HEK293T (cell line): ENCODE results near the gene CPB1.

Experiments
- CTCF ChIA-PET: fragments of 350-600 bp; formaldehyde crosslinking; extraction: SDS; loops from one replicate; lab custom pipeline; 2021; ENCODE audit warnings: antibody characterized with exemption, inconsistent platforms; lab: Yijun Ruan, JAX
- POLR2A ChIA-PET: fragments of 350-600 bp; formaldehyde crosslinking; extraction: SDS; loops from one replicate; lab custom pipeline; 2020; ENCODE audit warnings: antibody characterized with exemption, inconsistent platforms; lab: Yijun Ruan, JAX
- DNase-seq: peaks from one replicate; pipeline ENCODE4 v3.0.0; 2012; ENCODE audit warnings: mixed read lengths; ENCODE audit errors: extremely low spot score
- ARNT ChIP-seq: fragments of 450-650 bp; IDR thresholded peaks from 2 replicates; pipeline ENCODE4 v1.6.1; 2017; ENCODE audit warnings: mild to moderate bottlenecking
- BHLHE40 ChIP-seq: fragments of 450-650 bp; IDR thresholded peaks from 2 replicates; pipeline ENCODE4 v1.6.1; 2016; ENCODE audit warnings: mild to moderate bottlenecking, moderate library complexity, borderline replicate concordance
- CTBP1 ChIP-seq: fragments of 450-650 bp; IDR thresholded peaks from 2 replicates; pipeline ENCODE4 v1.6.1; 2016; ENCODE audit warnings: borderline replicate concordance
- ELF4 ChIP-seq: fragments of 450-650 bp; IDR thresholded peaks from 2 replicates; pipeline ENCODE4 v1.6.1; 2017; ENCODE audit warnings: antibody characterized with exemption
- FOXA1 ChIP-seq: fragments of 450-650 bp; IDR thresholded peaks from 2 replicates; pipeline ENCODE4 v1.6.1; 2016; ENCODE audit warnings: mild to moderate bottlenecking
- FOXK2 ChIP-seq: fragments of 450-650 bp; IDR thresholded peaks from 2 replicates; pipeline ENCODE4 v1.6.1; 2016; ENCODE audit warnings: mild to moderate bottlenecking
- FOXM1 ChIP-seq: fragments of 450-650 bp; IDR thresholded peaks from 2 replicates; pipeline ENCODE4 v1.6.1; 2017; ENCODE audit warnings: mild to moderate bottlenecking, borderline replicate concordance
- HDGF ChIP-seq: fragments of 450-650 bp; IDR thresholded peaks from 2 replicates; pipeline ENCODE4 v1.6.1; 2017; ENCODE audit warnings: antibody characterized with exemption, borderline replicate concordance
- L3MBTL2 ChIP-seq: fragments of 450-650 bp; conservative IDR thresholded peaks from 2 replicates; pipeline ENCODE4 v1.6.1; 2016; ENCODE audit warnings: mild to moderate bottlenecking
- LEF1 ChIP-seq: fragments of 450-650 bp; IDR thresholded peaks from 2 replicates; pipeline ENCODE4 v1.6.1; 2017; ENCODE audit warnings: mild to moderate bottlenecking, borderline replicate concordance
- NFRKB ChIP-seq: fragments of 450-650 bp; IDR thresholded peaks from 2 replicates; pipeline ENCODE4 v1.6.1; 2016; ENCODE audit warnings: mild to moderate bottlenecking, moderate library complexity
- SP1 ChIP-seq: fragments of 450-650 bp; IDR thresholded peaks from 2 replicates; pipeline ENCODE4 v1.6.1; 2017
- SUZ12 ChIP-seq: fragments of 450-650 bp; IDR thresholded peaks from 2 replicates; pipeline ENCODE4 v1.6.1; 2016; ENCODE audit warnings: mild to moderate bottlenecking
- TARDBP ChIP-seq: fragments of 450-650 bp; IDR thresholded peaks from 2 replicates; pipeline ENCODE4 v1.6.1; 2016
- ZNF384 ChIP-seq: fragments of 450-650 bp; IDR thresholded peaks from 2 replicates; pipeline ENCODE4 v1.6.1; 2016
- TF ChIP-seq, protein P1 (sequence below): fragments of 450-650 bp; IDR thresholded peaks from 2 replicates; pipeline ENCODE4 v1.6.1; 2016

CPB1 gene

DNA sequence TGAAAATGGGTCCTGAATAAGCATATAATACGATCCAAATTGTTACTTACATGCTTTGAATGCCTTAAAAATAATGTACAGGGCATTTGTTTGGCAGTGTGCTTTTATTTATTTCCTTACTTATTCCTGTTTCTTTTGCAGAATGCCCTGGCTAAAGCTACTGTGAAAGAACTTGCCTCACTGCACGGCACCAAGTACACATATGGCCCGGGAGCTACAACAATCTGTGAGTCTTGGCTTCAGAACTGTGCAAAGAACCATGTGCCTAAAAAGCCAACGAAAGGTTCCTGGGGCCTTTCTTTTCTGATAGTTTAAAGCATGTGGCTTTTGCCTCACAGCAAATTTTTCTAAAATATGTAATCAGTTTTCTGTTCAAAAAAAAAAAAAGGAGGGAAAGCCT lies 29.7 kb downstream of the CPB1 start:
- CTCF ChIA-PET: interaction anchor here (0.6 to 0.7 kb wide), 3 partner anchors 18 to 244 kb away, joined by 5 to 8 read pairs (median 6); no protein-coding TSS in a partner anchor
- no peak for TF ChIP-seq ELF4
- TF ChIP-seq CTBP1: no peak
- TF ChIP-seq SUZ12: no peak
- no peak for TF ChIP-seq HDGF
- TF ChIP-seq LEF1: no peak
- no peak for TF ChIP-seq BHLHE40
- TF ChIP-seq, protein P1, sequence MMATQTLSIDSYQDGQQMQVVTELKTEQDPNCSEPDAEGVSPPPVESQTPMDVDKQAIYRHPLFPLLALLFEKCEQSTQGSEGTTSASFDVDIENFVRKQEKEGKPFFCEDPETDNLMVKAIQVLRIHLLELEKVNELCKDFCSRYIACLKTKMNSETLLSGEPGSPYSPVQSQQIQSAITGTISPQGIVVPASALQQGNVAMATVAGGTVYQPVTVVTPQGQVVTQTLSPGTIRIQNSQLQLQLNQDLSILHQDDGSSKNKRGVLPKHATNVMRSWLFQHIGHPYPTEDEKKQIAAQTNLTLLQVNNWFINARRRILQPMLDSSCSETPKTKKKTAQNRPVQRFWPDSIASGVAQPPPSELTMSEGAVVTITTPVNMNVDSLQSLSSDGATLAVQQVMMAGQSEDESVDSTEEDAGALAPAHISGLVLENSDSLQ: no peak
- TF ChIP-seq ARNT: no peak
- TF ChIP-seq TARDBP: no peak
- no peak for TF ChIP-seq FOXA1
- no peak for TF ChIP-seq L3MBTL2
- TF ChIP-seq ZNF384: no peak
- no peak for TF ChIP-seq FOXK2
- TF ChIP-seq SP1: no peak
- TF ChIP-seq FOXM1: no peak
- DNase-seq: no peak
- POLR2A ChIA-PET: no interaction called here

DNA sequence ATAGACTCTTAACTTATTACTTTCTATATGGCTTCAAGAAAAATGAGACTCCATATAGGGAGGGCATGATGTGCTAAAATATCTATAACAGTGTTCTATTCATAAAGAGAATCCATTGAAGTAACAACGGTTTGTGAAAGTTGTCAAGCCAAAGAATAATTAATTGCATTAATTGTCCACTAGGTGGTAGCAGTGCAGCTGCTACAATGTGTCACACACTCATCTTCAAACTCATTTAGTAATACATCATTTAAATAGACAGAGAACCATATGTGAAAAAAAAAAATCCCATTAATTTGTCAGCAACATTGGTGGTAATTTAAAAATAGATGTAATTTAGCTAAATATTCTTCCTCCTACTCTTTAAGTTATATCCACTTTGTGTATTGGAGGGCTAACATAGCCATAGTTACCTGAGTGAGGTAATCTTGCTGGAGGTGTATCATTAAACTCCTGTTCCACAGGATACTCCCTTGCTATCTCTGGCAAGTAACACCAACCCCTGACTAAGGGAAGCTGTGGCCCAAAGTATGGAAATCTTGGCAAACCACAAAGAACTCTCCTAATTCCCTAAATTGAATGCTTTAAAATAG lies 33.8 kb downstream of the CPB1 start:
- POLR2A ChIA-PET: no interaction called here
- DNase-seq: peak; percentile 44
- TF ChIP-seq ELF4: no peak
- TF ChIP-seq, protein P1: peak; percentile 70
- TF ChIP-seq FOXK2: no peak
- CTCF ChIA-PET: interaction anchor here (0.8 kb wide), 1 partner anchor 83 kb away, joined by 3 read pairs; no protein-coding TSS in a partner anchor

- ChIA-PET POLR2A (no interaction called here), CTCF (interaction anchor here (0.7 to 1.1 kb wide), 2 partner anchors 20 to 80 kb away, joined by 3 to 4 read pairs; no protein-coding TSS in a partner anchor)
- TF ChIP-seq SUZ12 (no peak), FOXK2 (no peak), BHLHE40 (no peak), SP1 (no peak), LEF1 (no peak)
- DNase-seq: no peak
These were observed 35.7 kb downstream of the CPB1 start for GRCh38 chr3:148863297-148863696.

DNA sequence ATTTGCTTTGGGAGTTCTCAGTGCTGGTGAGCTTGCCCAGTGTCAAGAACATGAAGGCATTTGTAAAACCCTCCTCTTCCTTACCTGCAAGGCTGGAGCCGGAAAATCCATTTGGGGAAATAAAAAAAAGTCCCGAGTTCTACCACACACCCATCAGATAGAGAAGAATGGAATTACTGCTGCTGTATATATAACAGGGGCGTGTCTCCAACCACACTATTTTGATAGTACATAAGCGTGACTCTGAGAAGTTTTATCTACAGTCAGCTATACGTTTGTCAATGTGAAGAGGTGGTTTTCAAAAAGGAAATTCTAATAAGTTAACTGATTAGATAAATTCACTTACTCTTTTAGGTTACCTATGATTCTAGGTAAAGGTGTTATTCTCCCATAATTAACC lies 36.2 kb downstream of the CPB1 start:
- TF ChIP-seq L3MBTL2 (no peak), FOXM1 (no peak), FOXA1 (no peak)
- ChIA-PET CTCF (no interaction called here), POLR2A (no interaction called here)
- DNase-seq: no peak

GRCh38 chr3:148865049-148865448 lies 37.4 kb downstream of the CPB1 start, which contains the start of gene CPA3:
CPA3 (plus strand) TSS chr3:148865296; CDS start chr3:148865308, 12 bp downstream.
- no peak for DNase-seq
- ChIA-PET CTCF (no interaction called here), POLR2A (no interaction called here)
- TF ChIP-seq HDGF: no peak
- TF ChIP-seq NFRKB: no peak
- TF ChIP-seq ZNF384: no peak
- TF ChIP-seq SUZ12: no peak
- no peak for TF ChIP-seq CTBP1
- no peak for TF ChIP-seq TARDBP

DNA sequence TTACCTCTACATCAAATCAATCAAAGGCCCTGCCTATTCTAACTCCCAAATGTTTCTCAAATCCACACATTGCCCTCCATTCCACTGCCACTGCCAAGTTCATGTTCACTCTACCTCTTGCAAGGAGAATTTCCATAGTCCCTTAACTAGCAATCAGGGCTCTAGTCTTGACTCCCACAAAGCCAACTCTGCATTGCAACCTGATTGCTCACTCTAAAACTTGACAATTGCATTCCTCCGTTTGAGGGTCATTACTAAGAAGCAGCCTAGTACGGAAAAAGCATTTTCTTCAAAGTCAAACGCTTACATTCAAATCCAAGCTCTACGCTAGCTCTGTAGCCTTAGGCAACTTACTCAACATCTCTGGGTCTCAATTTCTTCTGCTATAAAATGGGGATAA lies 38.6 kb downstream of the CPB1 start:
- CTCF ChIA-PET: interaction anchor here (0.6 kb wide), 1 partner anchor 244 kb away, joined by 3 read pairs; no protein-coding TSS in a partner anchor
- no peak for DNase-seq
- TF ChIP-seq FOXK2 (no peak), SP1 (no peak), L3MBTL2 (no peak), BHLHE40 (no peak), TARDBP (no peak), NFRKB (no peak), CTBP1 (no peak), FOXA1 (no peak), LEF1 (no peak), ARNT (no peak), HDGF (no peak), FOXM1 (no peak), SUZ12 (no peak)
- TF ChIP-seq, protein P1: no peak
- POLR2A ChIA-PET: no interaction called here

- TF ChIP-seq FOXK2: no peak
- no peak for TF ChIP-seq NFRKB
- TF ChIP-seq, protein P1: no peak
- TF ChIP-seq SUZ12: no peak
- no peak for TF ChIP-seq LEF1
- no peak for TF ChIP-seq BHLHE40
- TF ChIP-seq HDGF: no peak
- TF ChIP-seq ZNF384: no peak
- TF ChIP-seq L3MBTL2: no peak
- TF ChIP-seq CTBP1: no peak
- no peak for TF ChIP-seq FOXA1
- no peak for TF ChIP-seq ELF4
- no peak for TF ChIP-seq ARNT
- TF ChIP-seq SP1: no peak
- TF ChIP-seq FOXM1: no peak
- POLR2A ChIA-PET: no interaction called here
- CTCF ChIA-PET: interaction anchor here (0.6 kb wide), 2 partner anchors 17 to 146 kb away, joined by 3 to 4 read pairs; no protein-coding TSS in a partner anchor
- no peak for DNase-seq
These were observed 45.8 kb downstream of the CPB1 start for GRCh38 chr3:148873270-148873927.
